ENCODE measurements around the gene PWP2.
"Not testable (repeated sequence)": the region's sequence is repeated elsewhere in the genome, so short reads cannot be mapped to it uniquely, and the experiment has no call there.

DNA sequence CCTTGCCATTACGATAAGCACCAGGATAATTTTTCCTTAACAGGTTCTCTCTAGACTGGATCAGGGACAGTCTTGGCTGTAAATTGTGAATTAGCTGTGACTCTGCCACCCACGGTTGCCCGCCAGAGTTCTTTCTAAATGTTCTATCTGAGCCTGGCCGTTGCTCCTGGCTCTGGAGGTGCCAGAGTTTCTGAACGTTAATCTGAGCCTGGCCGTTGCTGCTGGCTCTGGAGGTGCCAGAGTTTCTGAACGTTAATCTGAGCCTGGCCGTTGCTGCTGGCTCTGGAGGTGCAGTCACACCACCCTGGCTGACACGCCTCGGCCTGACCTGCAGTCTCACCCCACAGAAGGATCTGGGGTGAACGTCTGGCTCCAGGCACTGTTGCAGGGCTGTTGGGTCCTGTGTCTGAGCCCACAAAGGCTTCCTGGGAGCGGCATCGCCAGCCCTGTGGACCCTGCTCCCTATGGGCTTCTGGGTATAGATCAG, 56.0 kb downstream of the PWP2 start:
- not testable (repeated sequence) for TF ChIP-seq CTCF (IDR thresholded peaks at IDR 0.05; ENCODE audit: low read depth, low read length); EZH2phosphoT487 (IDR thresholded peaks at IDR 0.05; ENCODE audit: low read depth)
